Iris pigment epithelial cell (primary cell): Measurements from ENCODE around the gene ATOH1.

Experiments
- DNase-seq: peaks from one replicate; pipeline ENCODE4 v3.0.0-alpha.2; 2011; ENCODE audit warnings: low read depth

Gene ATOH1

DNA sequence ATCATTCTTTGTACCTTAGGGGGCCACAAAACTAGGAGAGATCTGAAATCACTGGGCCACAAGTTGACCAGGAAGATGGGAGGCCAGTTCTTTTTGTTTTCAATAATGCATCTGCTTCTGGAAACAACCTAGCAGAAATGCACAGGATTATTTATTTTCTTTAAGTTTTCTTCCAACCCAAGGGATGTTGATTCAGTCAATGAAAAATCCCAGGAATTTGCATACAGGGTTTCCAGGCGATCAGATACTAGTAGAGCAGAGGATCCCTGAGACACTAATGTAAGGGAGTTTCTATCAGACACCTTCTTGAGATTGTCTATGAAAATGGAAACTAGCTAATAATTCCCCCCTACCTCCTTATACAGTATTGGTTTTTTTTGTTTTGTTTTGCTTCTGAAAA, 7.4 kb downstream of the ATOH1 start:
- no peak for DNase-seq

DNA sequence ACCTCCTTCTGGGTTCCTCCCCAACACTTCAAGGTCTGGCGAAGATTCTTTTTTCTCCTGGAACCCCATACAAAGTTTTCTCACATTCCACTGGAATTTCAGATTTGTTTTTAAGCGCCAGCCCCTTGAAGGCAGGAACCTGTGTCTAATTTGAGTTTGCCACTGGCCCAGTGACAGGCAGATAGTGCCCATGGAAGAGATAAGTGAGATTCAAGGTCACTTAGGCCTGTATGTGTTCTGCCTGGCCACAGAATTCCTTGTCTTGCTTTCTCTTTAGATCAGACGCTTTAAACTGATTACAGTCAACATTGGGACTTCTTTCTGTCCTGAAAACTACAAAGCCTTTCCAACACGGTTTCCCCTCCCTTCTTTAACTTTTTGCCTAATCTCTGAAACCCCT, 11.2 kb downstream of the ATOH1 start:
- no peak for DNase-seq

DNA sequence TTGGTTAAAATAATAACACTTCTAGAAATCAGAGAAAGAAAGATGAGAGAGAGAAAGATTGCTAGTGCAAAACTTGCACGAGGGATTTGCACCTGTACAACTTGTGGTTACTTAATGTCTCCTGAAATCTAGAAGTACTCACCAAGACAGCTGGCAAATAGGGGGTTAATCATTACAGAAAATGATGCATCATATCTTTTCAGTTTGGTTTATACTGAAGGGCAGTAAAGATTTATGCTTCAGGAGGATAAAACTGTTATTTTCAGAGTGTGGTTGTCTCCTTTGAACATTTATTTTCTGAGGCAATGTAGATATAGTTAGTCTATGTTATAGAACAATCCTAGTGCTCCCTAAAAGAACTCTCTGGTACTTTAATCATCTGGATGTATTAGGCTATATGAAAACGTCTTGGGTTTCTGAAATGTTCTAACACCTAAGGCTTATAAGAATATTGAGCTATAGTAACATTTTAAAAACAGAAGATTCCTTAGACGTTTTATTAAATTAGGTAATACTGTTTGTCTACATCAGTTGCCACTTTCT, 13.3 kb downstream of the ATOH1 start:
- DNase-seq, result no peak

DNA sequence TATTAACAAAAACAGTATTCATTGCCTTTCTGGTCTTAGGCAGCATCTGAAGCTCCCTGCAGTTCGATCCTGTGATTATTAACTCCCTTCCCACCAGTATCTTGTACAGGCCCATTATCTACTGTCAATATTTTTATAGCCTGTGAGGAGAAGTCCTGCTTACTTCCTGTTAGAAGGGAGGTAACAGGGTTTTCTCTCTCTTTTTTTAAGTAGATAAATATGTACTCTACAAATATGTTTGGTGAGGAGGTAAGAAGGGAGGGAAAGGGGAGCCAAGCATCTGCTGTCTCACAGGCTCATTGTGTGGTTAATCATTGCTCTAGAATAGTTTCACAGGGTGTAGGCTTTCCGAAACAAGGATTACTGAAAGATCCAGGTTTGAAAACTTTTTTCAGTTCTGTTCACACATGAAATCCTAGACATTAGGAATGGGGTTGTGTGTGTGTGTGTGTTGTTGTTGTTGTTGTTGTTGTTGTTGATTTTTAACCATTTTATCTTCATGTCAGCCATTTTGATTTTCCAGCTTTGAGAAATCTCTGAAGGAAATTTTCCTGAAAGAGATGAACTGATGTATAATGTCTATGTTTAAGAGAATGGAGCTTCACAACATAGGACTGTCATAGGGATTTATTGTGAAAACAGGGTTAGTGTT, 14.2 kb downstream of the ATOH1 start:
- DNase-seq, result no peak

DNA sequence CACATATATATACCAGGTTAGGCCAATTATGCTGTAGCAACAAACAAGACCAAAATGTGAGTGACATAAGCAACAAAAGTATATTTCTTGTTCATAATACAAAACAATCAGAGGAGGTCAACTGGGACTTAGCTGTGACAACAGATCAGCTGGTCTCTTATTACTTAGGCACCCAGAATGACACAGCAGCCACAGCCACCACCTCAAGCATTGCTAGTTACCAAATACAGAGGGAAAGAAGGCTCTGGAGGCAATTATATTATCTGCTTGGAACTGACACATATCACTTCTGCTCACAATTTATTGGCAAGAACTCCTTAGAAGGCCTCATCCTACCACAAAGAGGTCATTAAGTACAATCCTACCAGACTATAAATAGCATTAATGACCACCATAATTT, 15.2 kb downstream of the ATOH1 start:
- no peak for DNase-seq

DNA sequence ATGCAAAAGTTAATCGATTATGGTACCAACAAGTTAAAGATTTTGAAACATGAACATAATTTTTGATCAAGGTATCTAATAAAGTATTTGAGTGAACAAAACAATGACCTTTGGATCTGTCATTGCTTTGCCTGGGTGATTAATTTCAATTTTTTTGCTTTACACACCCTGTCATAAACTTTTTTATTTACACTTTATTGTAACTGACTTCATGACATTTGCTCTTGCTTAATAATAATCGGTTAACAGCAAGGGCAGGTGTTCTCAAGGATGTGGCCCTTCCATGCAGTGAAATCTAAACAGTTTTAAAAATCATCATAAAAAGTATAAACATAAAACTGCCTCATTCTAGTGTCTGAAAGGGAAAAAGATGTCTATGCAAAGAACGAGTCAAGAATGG, 24.1 kb downstream of the ATOH1 start:
- no peak for DNase-seq

DNA sequence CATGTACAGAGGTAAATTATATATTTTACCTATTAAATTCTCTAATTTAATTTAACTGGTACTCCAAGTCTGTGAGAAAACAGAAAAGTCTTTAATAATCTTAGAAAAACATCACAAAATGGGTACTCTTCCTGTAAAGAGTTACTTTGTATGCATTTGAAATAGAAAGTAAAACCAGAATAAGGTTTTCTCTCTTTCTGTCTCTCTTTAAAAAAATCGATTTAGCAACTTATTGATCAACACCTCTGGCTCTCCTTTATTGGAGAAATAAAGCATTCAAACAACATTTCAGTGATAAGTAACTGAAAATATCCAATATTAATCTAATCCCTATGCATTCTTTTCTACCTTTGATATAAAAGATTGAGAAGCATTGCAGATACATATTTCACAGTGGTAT, 27.4 kb downstream of the ATOH1 start:
- DNase-seq, result no peak

DNA sequence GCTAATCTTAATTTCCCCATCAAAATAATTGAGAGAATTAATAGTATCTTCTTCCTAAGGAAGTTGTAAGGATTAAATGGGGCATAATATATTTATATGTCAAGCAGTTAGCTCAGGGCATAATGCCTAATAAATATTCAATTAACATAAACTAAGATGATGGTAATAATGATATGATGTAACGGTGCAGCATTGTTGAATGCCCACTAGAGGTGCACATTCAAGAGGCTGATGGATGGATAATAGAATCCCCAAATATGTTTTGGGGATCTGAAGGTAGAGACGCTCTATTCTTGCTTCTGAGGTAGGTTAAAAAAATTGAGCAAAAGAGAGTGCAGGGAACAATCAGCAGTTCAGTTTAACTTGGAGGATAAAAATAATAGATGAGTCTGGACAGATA, 37.1 kb downstream of the ATOH1 start:
- DNase-seq, result no peak

DNA sequence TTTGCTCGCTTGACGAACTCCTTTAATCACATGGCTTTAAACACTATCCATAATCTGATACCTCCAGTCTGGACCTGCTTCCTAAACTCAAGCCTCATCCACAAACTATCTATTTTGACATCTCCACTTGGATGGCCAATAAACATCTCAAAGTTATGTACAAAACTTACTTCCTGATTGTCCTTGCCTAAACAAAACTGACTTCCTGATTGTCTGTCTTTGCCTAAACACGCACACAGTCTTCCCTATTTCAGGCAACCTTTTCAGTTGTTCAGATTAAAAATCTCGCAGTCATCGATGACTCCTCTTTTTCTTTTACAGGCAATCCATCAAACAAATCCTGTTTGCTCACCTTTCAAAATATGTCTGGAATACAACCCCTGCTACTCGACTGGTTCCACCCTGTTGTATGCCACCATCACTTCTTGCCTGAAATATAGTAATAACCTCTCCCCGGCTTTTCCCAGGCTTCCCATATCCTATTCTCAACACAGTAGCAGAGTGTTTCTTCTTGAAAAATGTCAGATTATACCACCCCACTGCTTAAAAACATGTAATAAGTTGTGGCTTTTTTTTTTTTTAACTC, 39.0 kb downstream of the ATOH1 start:
- no peak for DNase-seq

DNA sequence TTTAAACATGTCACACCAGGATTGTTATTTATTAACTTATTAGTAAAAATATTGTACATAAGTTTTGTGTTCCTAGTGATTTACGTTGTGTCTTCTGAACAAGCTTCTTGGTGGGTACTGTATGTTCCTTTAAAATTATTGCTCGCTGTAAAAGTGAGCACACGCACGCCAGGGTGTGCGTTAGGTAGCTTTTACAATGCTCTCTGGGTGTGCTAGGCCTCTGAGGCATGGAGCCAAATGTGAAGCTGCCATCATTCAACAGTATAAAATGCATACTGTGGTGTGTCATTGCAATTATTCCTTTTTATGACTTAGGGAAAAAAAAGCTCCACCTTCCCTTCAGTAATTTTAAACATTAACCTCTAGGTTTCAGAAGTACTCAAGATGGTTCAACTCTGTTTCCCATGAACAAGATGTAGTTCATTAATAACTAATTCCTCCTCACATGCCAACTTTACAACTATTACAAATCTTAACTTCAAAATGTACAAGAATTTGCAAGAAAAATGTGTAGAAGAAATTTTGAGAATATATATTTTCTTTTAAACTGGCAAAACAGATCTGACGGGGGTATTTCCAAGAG, 42.4 kb downstream of the ATOH1 start:
- no peak for DNase-seq

DNA sequence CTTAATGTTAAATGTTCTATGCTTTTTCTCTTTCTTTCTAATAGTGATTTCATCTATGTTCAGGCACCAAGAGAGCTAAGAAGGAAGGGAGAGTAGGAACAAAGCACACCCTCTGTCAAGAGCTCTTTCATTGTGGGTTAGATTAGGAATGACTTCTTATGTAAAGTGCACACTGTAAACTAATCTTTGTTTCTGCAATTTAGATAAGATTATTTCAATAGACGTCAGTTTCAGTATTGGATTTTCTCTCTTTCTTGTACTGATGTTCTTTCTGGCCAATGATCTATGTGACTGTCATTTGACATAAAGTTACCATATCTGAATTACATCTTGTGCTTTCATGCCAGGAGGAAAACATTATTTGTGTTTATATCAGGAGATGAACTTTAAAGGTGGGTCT, 48.2 kb downstream of the ATOH1 start:
- DNase-seq, result no peak

DNA sequence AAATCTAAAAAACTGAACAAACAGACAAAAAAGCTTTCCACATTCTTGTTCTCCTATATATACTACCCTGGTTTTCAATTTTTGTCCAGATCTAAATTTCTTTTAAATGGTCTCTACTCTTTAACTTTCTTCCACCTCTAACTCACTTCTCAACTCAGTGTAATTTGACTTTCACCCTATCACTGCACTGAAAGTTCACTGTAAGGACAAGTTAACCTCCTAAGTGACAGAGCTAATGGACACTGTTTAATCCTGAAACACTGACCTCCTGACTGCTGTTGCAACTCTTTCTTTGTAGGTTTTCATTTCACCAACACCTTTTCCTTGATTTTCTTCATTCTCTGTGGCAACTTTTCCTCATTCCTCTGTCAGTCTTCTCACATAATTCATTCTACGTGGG, 50.0 kb downstream of the ATOH1 start:
- no peak for DNase-seq

DNA sequence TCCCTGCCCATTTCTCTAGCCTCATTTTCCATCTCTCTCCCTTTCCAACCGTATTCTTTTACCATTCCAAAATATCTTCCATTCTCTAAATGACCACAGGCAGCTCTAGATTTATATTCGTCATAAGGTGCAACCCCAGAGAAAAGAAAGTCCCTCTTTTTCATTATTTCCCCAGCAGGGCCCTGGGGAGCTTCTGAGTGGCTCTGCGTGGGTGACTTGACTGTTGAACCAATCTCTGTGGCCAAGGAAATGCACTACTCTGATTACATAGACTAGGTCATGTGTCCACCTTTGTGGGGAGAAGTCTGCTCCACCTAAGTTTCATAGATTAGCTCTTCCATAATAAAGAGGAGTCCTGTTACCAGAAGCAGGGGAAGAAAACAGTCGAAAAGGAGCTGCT, 51.4 kb downstream of the ATOH1 start:
- no peak for DNase-seq
